GM18951 (cell line): ENCODE data around the gene GINM1.
A peak's percentile ranks its signal among the peaks of the same experiment; 100 is the strongest.

Source experiments
- POLR2A ChIP-seq: IDR thresholded peaks from 4 replicates; pipeline ENCODE4 v1.6.1; 2011; ENCODE audit warnings: mild to moderate bottlenecking; ENCODE audit not compliant: insufficient read length, insufficient read depth; ENCODE audit errors: extremely low read depth
- in situ Hi-C: fragments of 300-500 bp; cut with MboI; formaldehyde crosslinking; loops from one replicate; pipeline ENCODE4 v1.12.0; 2022; ENCODE audit warnings: low sequenced_read_pairs, mixed read lengths, inconsistent platforms; ENCODE audit not compliant: unreplicated experiment

The GINM1 gene

GRCh38 chr6:149563928-149564325 is 2.2 kb upstream of the GINM1 start:
- no peak for TF ChIP-seq POLR2A
- in situ Hi-C loops: no loop called here

GRCh38 chr6:149566410-149567193 is 427 bp downstream of the GINM1 start:
- TF ChIP-seq POLR2A: peak; percentile 69

DNA sequence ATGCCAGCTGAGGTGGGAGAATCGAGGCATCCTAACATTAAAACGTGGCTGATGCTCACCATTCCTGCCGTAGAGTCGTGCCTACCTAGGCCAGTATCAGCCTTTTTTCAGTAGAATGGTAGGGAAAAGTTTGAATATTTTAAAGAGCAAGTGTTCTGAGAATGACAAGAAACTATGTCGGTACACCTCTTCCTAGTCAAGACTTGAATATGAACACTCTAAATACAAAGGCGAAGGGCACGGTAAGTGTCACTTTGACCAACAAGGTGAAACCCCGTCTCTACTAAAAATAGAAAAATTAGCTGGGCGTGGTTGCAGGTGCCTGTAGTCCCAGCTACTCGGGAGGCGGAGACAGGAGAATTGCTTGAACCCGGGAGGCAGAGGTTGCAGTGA is 1.0 kb downstream of the GINM1 start:
- no peak for TF ChIP-seq POLR2A
- in situ Hi-C loops: no loop called here

More at GRCh38 chr6:149566410-149567193, 427 bp downstream of the GINM1 start:
- in situ Hi-C loops: no loop called here

DNA sequence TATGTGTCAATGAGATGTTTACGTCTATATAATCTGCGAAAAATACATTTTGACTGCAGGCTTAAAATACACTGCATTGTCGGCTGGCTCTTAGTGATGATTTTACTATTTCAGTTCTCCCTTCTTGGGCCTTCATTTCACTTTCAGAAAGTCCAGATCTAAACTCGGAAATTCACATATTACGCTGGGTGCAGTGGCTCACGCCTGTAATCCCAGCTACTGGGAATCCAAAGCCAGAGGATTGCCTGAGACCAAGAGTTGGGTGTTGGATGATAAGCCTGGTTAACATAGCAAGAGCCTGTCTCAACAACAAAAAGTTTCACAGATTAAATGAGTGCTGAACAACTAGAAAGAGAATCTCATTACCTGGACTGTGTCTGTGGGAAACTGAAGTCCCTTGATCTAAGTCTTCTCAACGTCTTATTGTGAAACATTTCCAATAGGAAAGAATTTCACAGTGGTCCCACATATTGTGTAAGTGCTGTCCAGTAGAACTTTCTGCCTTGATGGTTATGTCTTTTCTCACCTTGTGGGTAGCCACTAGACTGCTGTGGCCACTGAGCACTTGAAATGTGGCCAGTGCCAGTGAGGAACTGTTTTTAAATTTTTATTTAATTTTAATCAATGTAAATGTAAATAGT is 1.9 kb downstream of the GINM1 start:
- in situ Hi-C loops: no loop called here
- TF ChIP-seq POLR2A: no peak

GRCh38 chr6:149580880-149581279 is 14.7 kb downstream of the GINM1 start:
- in situ Hi-C loops: no loop called here
- no peak for TF ChIP-seq POLR2A

- no peak for TF ChIP-seq POLR2A
- in situ Hi-C loops: no loop called here
These were observed 15.2 kb downstream of the GINM1 start for GRCh38 chr6:149581349-149581748.

GRCh38 chr6:149586149-149586548 is 20.0 kb downstream of the GINM1 start:
- in situ Hi-C loops: no loop called here
- no peak for TF ChIP-seq POLR2A

- no peak for TF ChIP-seq POLR2A
- in situ Hi-C loops: no loop called here
These were observed 26.8 kb downstream of the GINM1 start for GRCh38 chr6:149592983-149593382.

GRCh38 chr6:149593408-149593807 is 27.2 kb downstream of the GINM1 start:
- in situ Hi-C loops: no loop called here
- no peak for TF ChIP-seq POLR2A

DNA sequence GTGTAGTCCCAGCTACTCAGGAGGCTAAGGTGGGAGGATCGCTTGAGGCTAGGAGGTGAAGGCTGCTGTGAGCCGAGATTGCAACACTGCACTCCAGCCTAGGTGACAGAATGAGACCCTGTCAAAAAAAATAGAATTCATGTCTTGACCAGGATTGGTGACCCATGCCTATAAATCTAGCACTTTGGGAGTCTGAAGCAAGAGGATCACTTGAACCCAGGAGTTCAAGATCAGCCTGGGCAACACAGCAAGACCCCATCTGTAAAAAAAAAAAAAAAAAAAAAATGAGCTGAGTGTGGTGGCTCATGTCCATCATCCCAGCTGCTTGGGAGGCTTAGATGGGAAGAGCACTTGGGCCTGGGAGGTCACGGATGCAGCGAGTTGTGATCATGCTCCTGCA is 34.3 kb downstream of the GINM1 start:
- no peak for TF ChIP-seq POLR2A
- in situ Hi-C loops: no loop called here

- no peak for TF ChIP-seq POLR2A
- in situ Hi-C loops: no loop called here
These were observed 42.3 kb downstream of the GINM1 start for GRCh38 chr6:149608381-149608982.

DNA sequence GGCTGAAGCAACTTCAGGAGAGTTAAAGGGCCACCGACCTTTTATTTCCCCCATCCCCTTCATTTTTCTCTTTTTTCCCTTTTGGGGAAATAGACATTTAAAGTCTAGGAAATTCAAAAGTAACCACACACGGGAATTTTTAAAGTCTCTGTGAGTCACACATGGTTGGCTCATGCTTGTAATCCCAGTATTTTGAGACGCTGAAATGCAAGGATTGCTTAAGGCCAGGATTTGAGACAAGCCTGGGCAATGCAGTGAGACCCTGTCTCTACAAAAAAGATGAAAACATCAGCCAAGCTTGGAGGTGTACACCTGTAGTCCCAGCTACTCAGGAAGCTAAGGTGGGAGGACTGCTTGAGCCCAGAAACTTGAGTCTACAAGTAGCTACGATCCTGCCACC is 48.2 kb downstream of the GINM1 start:
- in situ Hi-C loops: no loop called here

GRCh38 chr6:149615805-149616204 is 49.6 kb downstream of the GINM1 start:
- in situ Hi-C loops: no loop called here
- TF ChIP-seq POLR2A: no peak

More for the DNA sequence above, 48.2 kb downstream of the GINM1 start:
- TF ChIP-seq POLR2A: no peak

DNA sequence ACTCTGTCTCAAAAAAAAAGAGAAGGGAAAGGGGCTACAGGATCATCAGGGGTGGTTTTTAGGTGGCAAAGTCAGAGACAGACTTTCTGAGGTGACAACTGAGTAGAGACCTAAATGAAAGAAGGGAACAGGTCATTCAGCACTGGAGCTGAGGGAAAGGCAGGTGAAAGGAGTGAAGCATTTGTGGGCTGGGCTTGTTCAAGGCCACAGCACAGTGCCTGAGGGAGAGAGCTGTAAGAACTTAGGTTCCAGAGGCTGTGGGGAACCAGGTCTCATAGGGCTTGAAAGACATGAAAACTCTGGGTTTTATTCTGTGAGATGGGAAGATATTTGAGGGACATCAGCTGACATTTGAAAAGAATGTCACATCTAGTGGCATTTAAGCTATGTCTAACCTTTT is 61.5 kb downstream of the GINM1 start:
- no peak for TF ChIP-seq POLR2A
- in situ Hi-C loops: no loop called here

DNA sequence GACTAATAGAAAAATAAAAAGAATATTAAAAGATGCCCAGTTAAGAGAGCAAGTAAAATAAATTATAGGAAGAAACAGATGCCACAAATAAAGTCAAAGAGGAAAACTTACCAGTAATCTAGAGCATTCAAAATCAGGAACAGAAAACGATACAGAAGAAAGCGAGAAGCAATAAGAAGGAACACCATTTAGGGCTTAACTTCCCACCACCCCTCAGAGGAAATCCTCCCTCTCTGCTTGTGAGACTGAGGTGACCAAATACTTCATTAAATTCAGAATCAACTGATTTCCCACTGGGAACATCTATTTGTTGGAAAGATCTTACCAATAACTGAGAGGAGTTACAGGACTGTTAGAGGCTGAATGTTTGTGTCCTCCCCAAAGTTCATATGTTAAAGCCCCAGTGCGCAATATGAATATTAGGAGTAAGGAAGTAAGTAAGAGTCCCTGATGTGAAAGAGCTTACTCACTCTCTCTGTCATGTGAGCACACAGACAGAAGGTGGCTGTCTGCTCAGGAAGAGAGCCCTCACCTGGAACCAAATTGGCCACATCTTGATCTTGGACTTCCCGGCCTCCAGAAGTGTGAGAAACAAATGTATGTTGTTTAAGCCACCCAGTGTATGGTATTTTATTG is 62.8 kb downstream of the GINM1 start:
- no peak for TF ChIP-seq POLR2A
- in situ Hi-C loops: no loop called here
